ENCODE data around the gene ADAMTS13. TPM values are rescaled to one million over a fixed set of nuclear protein-coding genes. Genes with fewer than 3 reads are reported as not detected.

The ADAMTS13 gene
- total RNA-seq, 1 donor from 2014 or later = 0.53 TPM

- Histone ChIP-seq H3K27me3 (ENCODE audit: control insufficient read depth, insufficient read depth, low read length) (peaks cover 5% of the 10 kb centered on the region), H3K4me3 (ENCODE audit: low read depth, low read length) (no peak overlapping the region), H3K36me3 (ENCODE audit: control insufficient read depth, insufficient read depth, low read length) (no peaks in the 10 kb centered on the region)
- no peak for DNase-seq (ENCODE audit: low read depth)
- no peak for FAIRE-seq
- TF ChIP-seq CTCF (IDR thresholded peaks at IDR 0.05; ENCODE audit: insufficient read depth, low read length, severe bottlenecking) = peak; percentile 49
These were observed 7.5 kb downstream of the ADAMTS13 start for GRCh38 chr9:133429641-133430161.

- no peak for TF ChIP-seq CTCF (IDR thresholded peaks at IDR 0.05; ENCODE audit: insufficient read depth, low read length, severe bottlenecking)
- FAIRE-seq = no peak
- no peak for DNase-seq (ENCODE audit: low read depth)
These were observed 8.1 kb downstream of the ADAMTS13 start for GRCh38 chr9:133430244-133430643.

GRCh38 chr9:133433351-133433843 is 11.2 kb downstream of the ADAMTS13 start:
- Histone ChIP-seq H3K36me3 (ENCODE audit: control insufficient read depth, insufficient read depth, low read length) (no peaks in the 10 kb centered on the region), H3K27me3 (ENCODE audit: control insufficient read depth, insufficient read depth, low read length) (no peaks in the 10 kb centered on the region), H3K4me3 (ENCODE audit: low read depth, low read length) (no peak overlapping the region)
- no peak for FAIRE-seq
- no peak for DNase-seq (ENCODE audit: low read depth)
- no peak for TF ChIP-seq CTCF (IDR thresholded peaks at IDR 0.05; ENCODE audit: insufficient read depth, low read length, severe bottlenecking)

More at GRCh38 chr9:133430244-133430643, 8.1 kb downstream of the ADAMTS13 start:
- Histone ChIP-seq H3K36me3 (ENCODE audit: control insufficient read depth, insufficient read depth, low read length) (no peaks in the 10 kb centered on the region), H3K27me3 (ENCODE audit: control insufficient read depth, insufficient read depth, low read length) (peaks cover 5% of the 10 kb centered on the region), H3K4me3 (ENCODE audit: low read depth, low read length) (no peak overlapping the region)

- DNase-seq (ENCODE audit: low read depth) = no peak
- Histone ChIP-seq H3K36me3 (ENCODE audit: control insufficient read depth, insufficient read depth, low read length) (no peaks in the 10 kb centered on the region), H3K27me3 (ENCODE audit: control insufficient read depth, insufficient read depth, low read length) (no peaks in the 10 kb centered on the region), H3K4me3 (ENCODE audit: low read depth, low read length) (no peak overlapping the region)
- no peak for FAIRE-seq
- no peak for TF ChIP-seq CTCF (IDR thresholded peaks at IDR 0.05; ENCODE audit: insufficient read depth, low read length, severe bottlenecking)
These were observed 14.5 kb downstream of the ADAMTS13 start for GRCh38 chr9:133436681-133437080.

GRCh38 chr9:133437753-133438531 is 15.8 kb downstream of the ADAMTS13 start:
- no peak for TF ChIP-seq CTCF (IDR thresholded peaks at IDR 0.05; ENCODE audit: insufficient read depth, low read length, severe bottlenecking)
- FAIRE-seq = no peak
- DNase-seq (ENCODE audit: low read depth) = no peak
- H3K4me3 ChIP-seq (ENCODE audit: low read depth, low read length) = no peak overlapping the region
- H3K36me3 ChIP-seq (ENCODE audit: control insufficient read depth, insufficient read depth, low read length) = no peaks in the 10 kb centered on the region
- no peaks in the 10 kb centered on the region for H3K27me3 ChIP-seq (ENCODE audit: control insufficient read depth, insufficient read depth, low read length)
